ENCODE measurements around the gene ATXN2.

DNA sequence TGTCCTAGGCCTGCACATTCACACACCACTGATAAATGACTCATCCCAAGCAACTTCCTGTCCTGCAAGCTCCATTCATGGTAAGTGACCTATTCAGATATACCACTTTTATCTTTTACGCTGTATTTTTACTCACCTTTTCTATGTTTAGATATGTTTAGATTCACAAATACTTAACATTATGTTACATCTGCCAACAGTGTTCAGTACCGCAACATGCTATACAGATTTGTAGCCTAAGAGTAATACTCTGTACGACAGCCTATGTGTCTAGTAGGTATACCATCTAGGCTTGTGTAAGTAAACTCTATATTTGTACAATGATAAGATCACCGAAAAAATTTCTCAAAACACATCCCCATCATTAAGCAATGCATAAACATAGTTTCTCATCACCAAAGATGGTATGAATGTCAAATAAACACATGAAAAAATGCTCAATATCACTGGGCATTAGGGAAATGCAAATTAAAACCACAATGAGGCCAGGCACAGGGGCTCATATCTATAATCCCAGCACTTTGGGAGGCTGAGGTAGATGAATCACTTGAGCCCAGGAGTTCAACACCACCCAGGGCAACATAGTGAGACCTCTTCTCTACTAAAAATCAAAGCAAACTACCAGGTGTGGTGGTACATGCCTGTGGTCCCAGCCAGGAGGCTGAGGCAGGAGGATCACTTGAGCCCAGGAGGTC, 20.7 kb downstream of the ATXN2 start:
- TF ChIP-seq, protein P1, sequence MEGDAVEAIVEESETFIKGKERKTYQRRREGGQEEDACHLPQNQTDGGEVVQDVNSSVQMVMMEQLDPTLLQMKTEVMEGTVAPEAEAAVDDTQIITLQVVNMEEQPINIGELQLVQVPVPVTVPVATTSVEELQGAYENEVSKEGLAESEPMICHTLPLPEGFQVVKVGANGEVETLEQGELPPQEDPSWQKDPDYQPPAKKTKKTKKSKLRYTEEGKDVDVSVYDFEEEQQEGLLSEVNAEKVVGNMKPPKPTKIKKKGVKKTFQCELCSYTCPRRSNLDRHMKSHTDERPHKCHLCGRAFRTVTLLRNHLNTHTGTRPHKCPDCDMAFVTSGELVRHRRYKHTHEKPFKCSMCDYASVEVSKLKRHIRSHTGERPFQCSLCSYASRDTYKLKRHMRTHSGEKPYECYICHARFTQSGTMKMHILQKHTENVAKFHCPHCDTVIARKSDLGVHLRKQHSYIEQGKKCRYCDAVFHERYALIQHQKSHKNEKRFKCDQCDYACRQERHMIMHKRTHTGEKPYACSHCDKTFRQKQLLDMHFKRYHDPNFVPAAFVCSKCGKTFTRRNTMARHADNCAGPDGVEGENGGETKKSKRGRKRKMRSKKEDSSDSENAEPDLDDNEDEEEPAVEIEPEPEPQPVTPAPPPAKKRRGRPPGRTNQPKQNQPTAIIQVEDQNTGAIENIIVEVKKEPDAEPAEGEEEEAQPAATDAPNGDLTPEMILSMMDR (IDR thresholded peaks at IDR 0.05) = no peak
- no peak for TF ChIP-seq ZFX (IDR thresholded peaks at IDR 0.05; ENCODE audit: borderline replicate concordance)
